Panc1 (cell line): ENCODE results near the gene LAMC2.

Experiments used
- POLR2AphosphoS5 ChIP-seq: IDR thresholded peaks from 2 replicates; pipeline ENCODE4 v1.6.1; 2012; ENCODE audit warnings: mild to moderate bottlenecking, low read depth, low read length, moderate library complexity
- SIN3A ChIP-seq: IDR thresholded peaks from 2 replicates; pipeline ENCODE4 v1.6.1; 2012; ENCODE audit warnings: low read depth, mild to moderate bottlenecking, low read length, moderate library complexity, borderline replicate concordance; ENCODE audit not compliant: insufficient read depth
- TF ChIP-seq, protein P1 (sequence below), 2 experiments: IDR thresholded peaks; 2 replicates each; pipeline ENCODE4 v1.6.1; 2011 to 2012; ENCODE audit warnings: low read depth in 2 of 2, control low read depth in 1 of 2, low read length in 1 of 2, mild to moderate bottlenecking in 1 of 2, moderate library complexity in 1 of 2; ENCODE audit not compliant: insufficient read depth in 1 of 2
- TF ChIP-seq, protein P2 (sequence below): fragments of 450-650 bp; IDR thresholded peaks from 2 replicates; pipeline ENCODE4 v1.5.1; 2017; ENCODE audit warnings: mild to moderate bottlenecking

DNA sequence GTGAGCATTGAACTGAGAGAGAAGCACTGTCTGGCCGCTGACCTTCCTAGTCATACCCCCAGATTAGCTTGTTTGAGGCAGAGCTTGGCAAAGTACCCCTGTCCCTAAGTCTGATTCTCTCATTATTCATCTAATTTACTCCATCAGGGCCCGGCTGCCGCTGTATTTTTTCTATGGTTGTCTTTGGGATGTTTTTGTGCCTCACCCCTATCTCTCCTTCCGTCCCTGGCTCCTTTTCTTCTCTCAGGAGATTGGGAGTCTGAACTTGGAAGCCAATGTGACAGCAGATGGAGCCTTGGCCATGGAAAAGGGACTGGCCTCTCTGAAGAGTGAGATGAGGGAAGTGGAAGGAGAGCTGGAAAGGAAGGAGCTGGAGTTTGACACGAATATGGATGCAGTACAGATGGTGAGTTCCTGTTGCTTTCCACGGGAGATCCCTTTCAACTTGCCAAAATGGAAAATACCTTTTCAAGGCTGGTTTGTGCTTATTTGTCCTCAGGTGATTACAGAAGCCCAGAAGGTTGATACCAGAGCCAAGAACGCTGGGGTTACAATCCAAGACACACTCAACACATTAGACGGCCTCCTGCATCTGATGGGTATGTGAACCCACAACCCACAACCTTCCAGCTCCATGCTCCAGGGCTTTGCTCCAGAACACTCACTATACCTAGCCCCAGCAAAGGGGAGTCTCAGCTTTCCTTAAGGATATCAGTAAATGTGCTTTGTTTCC is 53.9 kb downstream of the LAMC2 start:
- TF ChIP-seq SIN3A (no peak), POLR2AphosphoS5 (no peak)
- TF ChIP-seq, protein P1, sequence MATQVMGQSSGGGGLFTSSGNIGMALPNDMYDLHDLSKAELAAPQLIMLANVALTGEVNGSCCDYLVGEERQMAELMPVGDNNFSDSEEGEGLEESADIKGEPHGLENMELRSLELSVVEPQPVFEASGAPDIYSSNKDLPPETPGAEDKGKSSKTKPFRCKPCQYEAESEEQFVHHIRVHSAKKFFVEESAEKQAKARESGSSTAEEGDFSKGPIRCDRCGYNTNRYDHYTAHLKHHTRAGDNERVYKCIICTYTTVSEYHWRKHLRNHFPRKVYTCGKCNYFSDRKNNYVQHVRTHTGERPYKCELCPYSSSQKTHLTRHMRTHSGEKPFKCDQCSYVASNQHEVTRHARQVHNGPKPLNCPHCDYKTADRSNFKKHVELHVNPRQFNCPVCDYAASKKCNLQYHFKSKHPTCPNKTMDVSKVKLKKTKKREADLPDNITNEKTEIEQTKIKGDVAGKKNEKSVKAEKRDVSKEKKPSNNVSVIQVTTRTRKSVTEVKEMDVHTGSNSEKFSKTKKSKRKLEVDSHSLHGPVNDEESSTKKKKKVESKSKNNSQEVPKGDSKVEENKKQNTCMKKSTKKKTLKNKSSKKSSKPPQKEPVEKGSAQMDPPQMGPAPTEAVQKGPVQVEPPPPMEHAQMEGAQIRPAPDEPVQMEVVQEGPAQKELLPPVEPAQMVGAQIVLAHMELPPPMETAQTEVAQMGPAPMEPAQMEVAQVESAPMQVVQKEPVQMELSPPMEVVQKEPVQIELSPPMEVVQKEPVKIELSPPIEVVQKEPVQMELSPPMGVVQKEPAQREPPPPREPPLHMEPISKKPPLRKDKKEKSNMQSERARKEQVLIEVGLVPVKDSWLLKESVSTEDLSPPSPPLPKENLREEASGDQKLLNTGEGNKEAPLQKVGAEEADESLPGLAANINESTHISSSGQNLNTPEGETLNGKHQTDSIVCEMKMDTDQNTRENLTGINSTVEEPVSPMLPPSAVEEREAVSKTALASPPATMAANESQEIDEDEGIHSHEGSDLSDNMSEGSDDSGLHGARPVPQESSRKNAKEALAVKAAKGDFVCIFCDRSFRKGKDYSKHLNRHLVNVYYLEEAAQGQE (IDR thresholded peaks at IDR 0.05; ENCODE audit: insufficient read depth in 1 of 2, low read depth in 2 of 2, low read length in 1 of 2): no peak
- TF ChIP-seq, protein P2, sequence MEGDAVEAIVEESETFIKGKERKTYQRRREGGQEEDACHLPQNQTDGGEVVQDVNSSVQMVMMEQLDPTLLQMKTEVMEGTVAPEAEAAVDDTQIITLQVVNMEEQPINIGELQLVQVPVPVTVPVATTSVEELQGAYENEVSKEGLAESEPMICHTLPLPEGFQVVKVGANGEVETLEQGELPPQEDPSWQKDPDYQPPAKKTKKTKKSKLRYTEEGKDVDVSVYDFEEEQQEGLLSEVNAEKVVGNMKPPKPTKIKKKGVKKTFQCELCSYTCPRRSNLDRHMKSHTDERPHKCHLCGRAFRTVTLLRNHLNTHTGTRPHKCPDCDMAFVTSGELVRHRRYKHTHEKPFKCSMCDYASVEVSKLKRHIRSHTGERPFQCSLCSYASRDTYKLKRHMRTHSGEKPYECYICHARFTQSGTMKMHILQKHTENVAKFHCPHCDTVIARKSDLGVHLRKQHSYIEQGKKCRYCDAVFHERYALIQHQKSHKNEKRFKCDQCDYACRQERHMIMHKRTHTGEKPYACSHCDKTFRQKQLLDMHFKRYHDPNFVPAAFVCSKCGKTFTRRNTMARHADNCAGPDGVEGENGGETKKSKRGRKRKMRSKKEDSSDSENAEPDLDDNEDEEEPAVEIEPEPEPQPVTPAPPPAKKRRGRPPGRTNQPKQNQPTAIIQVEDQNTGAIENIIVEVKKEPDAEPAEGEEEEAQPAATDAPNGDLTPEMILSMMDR: no peak
